GM12878 (cell line): ENCODE data around the gene SAMD9L. TPM values are rescaled to one million over a fixed set of nuclear protein-coding genes. Genes with fewer than 3 reads are reported as not detected.
A peak's percentile ranks its signal among the peaks of the same experiment; 100 is the strongest.

Experiments
- ATAC-seq: fragments of 200-7000 bp; cut with Tn5 transposase; 3 replicates; pipeline ENCODE4 v1.9.1; 2020; ENCODE audit warnings: mild to moderate bottlenecking, moderate library complexity
- BruUV-seq: library from RNA; stranded (reverse); fragments of 400-500 nt; replicated peaks from 2 replicates; lab custom pipeline; 2021; lab: Mats Ljungman, UMichigan
- CTCF ChIA-PET: fragments of 300-600 bp; sonication (Branson Sonifier 250); formaldehyde crosslinking; extraction: SDS; loops from one replicate; lab custom pipeline; 2021; ENCODE audit warnings: inconsistent platforms; lab: Yijun Ruan, JAX
- POLR2A ChIA-PET: fragments of 350-600 bp; formaldehyde crosslinking; extraction: SDS; loops from one replicate; lab custom pipeline; 2021; ENCODE audit warnings: inconsistent platforms; lab: Charles Lee
- RAD21 ChIA-PET: fragments of 300-600 bp; sonication (Branson Sonifier 250); formaldehyde crosslinking; loops from one replicate; lab custom pipeline; 2023; ENCODE audit warnings: antibody characterized with exemption; ENCODE audit not compliant: unreplicated experiment; lab: Charles Lee
- SMC1A ChIA-PET: fragments of 300-600 bp; sonication (Branson Sonifier 250); formaldehyde crosslinking; loops from one replicate; lab custom pipeline; 2023; ENCODE audit not compliant: unreplicated experiment, uncharacterized antibody; lab: Charles Lee
- DNase-seq: peaks from one replicate; pipeline ENCODE4 v3.0.0-alpha.2; 2011; ENCODE audit warnings: low read depth, low spot score
- FAIRE-seq: peaks from 3 replicates; lab custom pipeline; 2011; peaks lifted over from hg19 to GRCh38; lab: Jason Lieb, UNC
- H2AFZ ChIP-seq: 2 replicates; pipeline ENCODE4 v1.6.0; 2011; ENCODE audit warnings: low read depth, low read length, control low read depth; ENCODE audit not compliant: control insufficient read depth
- H3K27ac ChIP-seq: 2 replicates; pipeline ENCODE4 v1.5.1; 2011; ENCODE audit warnings: control low read depth; ENCODE audit not compliant: control insufficient read depth, insufficient read depth
- H3K27me3 ChIP-seq, 2 experiments: replicated peaks in 1 of 2; 2 replicates each; pipeline versions ENCODE4 v1.6.0 to v1.6.1; 2011; ENCODE audit warnings: low read length in 1 of 2; ENCODE audit not compliant: control insufficient read depth in 2 of 2, insufficient read depth in 2 of 2
- H3K36me3 ChIP-seq, 2 experiments: 2 replicates each; pipeline ENCODE4 v1.5.1; 2011; ENCODE audit warnings: low read length in 1 of 2; ENCODE audit not compliant: control insufficient read depth in 2 of 2, insufficient read depth in 2 of 2
- H3K4me1 ChIP-seq: 2 replicates; pipeline ENCODE4 v1.6.1; 2011; ENCODE audit warnings: mild to moderate bottlenecking, low read length, moderate library complexity, mixed read lengths; ENCODE audit not compliant: control insufficient read depth, insufficient read depth
- H3K4me2 ChIP-seq: 2 replicates; pipeline ENCODE4 v1.6.0; 2011; ENCODE audit warnings: control low read depth; ENCODE audit not compliant: control insufficient read depth, insufficient read depth
- H3K4me3 ChIP-seq: fragments of 200-600 bp; sonication (generic); 2 replicates; pipeline ENCODE4 v1.5.1; 2016
- H3K79me2 ChIP-seq: 2 replicates; pipeline ENCODE4 v1.6.0; 2011; ENCODE audit warnings: low read length; ENCODE audit not compliant: control insufficient read depth, insufficient read depth
- H3K9ac ChIP-seq: 2 replicates; pipeline ENCODE4 v1.8.0; 2011; ENCODE audit warnings: low read length, control low read depth, mixed read lengths; ENCODE audit not compliant: control insufficient read depth, insufficient read depth
- H3K9me3 ChIP-seq: replicated peaks from 3 replicates; pipeline ENCODE4 v1.5.1; 2011; ENCODE audit warnings: mild to moderate bottlenecking, low read length; ENCODE audit not compliant: control insufficient read depth, insufficient read depth
- H4K20me1 ChIP-seq: 2 replicates; pipeline ENCODE4 v1.6.0; 2011; ENCODE audit not compliant: control insufficient read depth, insufficient read depth
- CEBPZ ChIP-seq: fragments of 150-350 bp; IDR thresholded peaks from 2 replicates; pipeline ENCODE4 v1.6.1; 2016; ENCODE audit warnings: low read depth, low read length
- CTCF ChIP-seq, 3 experiments: IDR thresholded peaks in 2 of 3; conservative IDR thresholded peaks in 1 of 3; 2 replicates each; pipeline ENCODE4 v1.5.1; 2011; ENCODE audit warnings: low read depth in 3 of 3, low read length in 3 of 3, mild to moderate bottlenecking in 3 of 3, control low read depth in 2 of 3, moderate library complexity in 2 of 3, inconsistent platforms in 1 of 3, mixed read lengths in 1 of 3; ENCODE audit not compliant: control insufficient read depth in 2 of 3, insufficient read depth in 1 of 3; ENCODE audit errors: extremely low read depth in 1 of 3
- E2F4 ChIP-seq: IDR thresholded peaks from 2 replicates; pipeline ENCODE4 v1.6.1; 2012; ENCODE audit warnings: low read depth, low read length, improper control_type of control experiment
- RAD21 ChIP-seq: IDR thresholded peaks from 2 replicates; pipeline ENCODE4 v1.6.1; 2011; ENCODE audit warnings: mild to moderate bottlenecking, low read depth, low read length, moderate library complexity; ENCODE audit not compliant: insufficient read depth
- STAT3 ChIP-seq: IDR thresholded peaks from 2 replicates; pipeline ENCODE4 v1.6.1; 2011; ENCODE audit warnings: low read depth, low read length, improper control_type of control experiment
- USF1 ChIP-seq: IDR thresholded peaks from 2 replicates; pipeline ENCODE4 v1.6.1; 2011; ENCODE audit warnings: borderline replicate concordance, low read depth, mild to moderate bottlenecking, moderate library complexity, mixed read lengths, low read length; ENCODE audit not compliant: insufficient read depth; ENCODE audit errors: extremely low read length
- ZNF687 ChIP-seq: fragments of 450-650 bp; IDR thresholded peaks from 2 replicates; pipeline ENCODE4 v1.6.1; 2017; ENCODE audit warnings: mild to moderate bottlenecking, moderate library complexity
- WGBS: methylation state at CpG from one replicate; pipeline ENCODE4 v1.1.6; 2016; ENCODE audit warnings: low lambda C conversion rate; ENCODE audit not compliant: insufficient replicate concordance, insufficient coverage; ENCODE audit errors: missing lambda C conversion rate; 5-methylcytosine and 5-hydroxymethylcytosine counted together
- in situ Hi-C: fragments of 300-500 bp; cut with MboI; formaldehyde crosslinking; loops from 9 replicates; pipeline ENCODE4 v1.14.3; 2018; ENCODE audit warnings: mixed read lengths
- intact Hi-C: fragments of 100-400 bp; cut with micrococcal nuclease; formaldehyde crosslinking; loops from one replicate; pipeline ENCODE4 v1.14.2; 2022; ENCODE audit not compliant: unreplicated experiment
- polyA plus RNA-seq, 11 experiments: library from polyadenylated mRNA; depleted of rRNA in 4 of 11; unstranded in 6 of 11; stranded (reverse) in 5 of 11; fragments of >200 nt; fragmentation: Nextera tagmentation in 4 of 11; fragmentation: Illumina TruSeq in 1 of 11; extraction: Ambion mirVana in 4 of 11; extraction: Trizol in 1 of 11; gene quantifications; 1 replicate in 1 of 11; 2 replicates in 10 of 11; pipeline versions ENCODE4 v1.2.1 to v1.2.3, GENCODE V29; 2011 to 2016; ENCODE audit warnings: inconsistent platforms in 2 of 11, missing spikeins in 2 of 11, low read depth in 1 of 11
- total RNA-seq, 4 experiments: library from RNA; depleted of rRNA in 3 of 4; stranded (reverse); fragments of >200 nt in 3 of 4; fragmentation: Illumina TruSeq in 1 of 4; extraction: Trizol in 1 of 4; gene quantifications; 2 replicates each; pipeline versions ENCODE4 v1.2.1 to v1.2.3, GENCODE V29; 2013 to 2021

Gene SAMD9L
- total and polyA plus RNA-seq, 10 of the 15 experiments (the other 5 are each of a cell fraction or from before 2014, with no cell fraction given) = 22.3 to 51.3 (median 29.6) TPM

- Histone ChIP-seq H2AFZ (no peak overlapping the region; the same call in 1 of the 2 replicates), H3K36me3 (peaks cover 0 to 29% of the 10 kb centered on the region in 2 experiments; a peak in 3 of 4 replicates), H3K27me3 (no peaks in the 10 kb centered on the region), H3K4me2 (peak overlapping the region; percentile 72), H3K4me1 (peaks cover 10% of the 10 kb centered on the region; the same call in 1 of the 2 replicates), H3K79me2 (peaks cover 32% of the 10 kb centered on the region), H4K20me1 (no peaks in the 10 kb centered on the region), H3K4me3 (peak overlapping the region; percentile 91), H3K9me3 (no peaks in the 10 kb centered on the region; the same call in 2 of the 3 replicates), H3K27ac (peak overlapping the region; percentile 84), H3K9ac (peak overlapping the region; percentile 63)
- in situ Hi-C loops = no loop called here
- RAD21 ChIA-PET = interaction anchor here (0.6 to 4.7 kb wide), 5 partner anchors 19 to 661 kb away, joined by 3 to 35 read pairs (median 5); partner anchors contain the start of genes SAMD9 and VPS50
- SMC1A ChIA-PET = interaction anchor here (0.9 to 5.8 kb wide), 11 partner anchors 8 to 86 kb away, joined by 3 to 58 read pairs (median 6); partner anchors contain the start of genes HEPACAM2, SAMD9 and VPS50
- CTCF ChIA-PET = interaction anchor here (1.4 to 3.7 kb wide), 6 partner anchors 10 to 83 kb away, joined by 3 to 19 read pairs (median 8); partner anchors contain the start of gene SAMD9
- 0 out of 3 replicates have a peak, but pooled peaks have one; percentile 4 for ATAC-seq
- intact Hi-C loops = loop anchor here (2.0 kb wide), 2 partner anchors 27 to 87 kb away; partner anchors contain the start of gene VPS50
- 0% methylated on average over 1 of the region's 1 CpG for WGBS
- BruUV-seq = no TSS peak
- no peak for FAIRE-seq
- DNase-seq = no peak
- POLR2A ChIA-PET = interaction anchor here (1.2 to 4.2 kb wide), 4 partner anchors 8 to 29 kb away, joined by 3 to 33 read pairs (median 6); partner anchors contain the start of gene SAMD9
- no peak for TF ChIP-seq STAT3
- TF ChIP-seq CTCF (IDR thresholded peaks at IDR 0.05 in 2 of 3, conservative IDR thresholded peaks at IDR 0.05 in 1 of 3; ENCODE audit: control insufficient read depth in 2 of 3, extremely low read depth in 1 of 3, insufficient read depth in 1 of 3, low read depth in 3 of 3, low read length in 3 of 3) = peak in 1 of 3 experiments; percentile 27; a peak in 1 of 6 replicates
- no peak for TF ChIP-seq USF1
- no peak for TF ChIP-seq CEBPZ
- no peak for TF ChIP-seq E2F4
- no peak for TF ChIP-seq ZNF687
- TF ChIP-seq RAD21 = no peak
Measured at GRCh38 chr7:93146036-93146435, 2.1 kb downstream of the SAMD9L start.
